Fibroblast of upper back skin (primary cell): ENCODE measurements around the gene COX7A2L.
"Not testable (repeated sequence)": the region's sequence is repeated elsewhere in the genome, so short reads cannot be mapped to it uniquely, and the experiment has no call there.

Experiments
- DNase-seq: peaks from one replicate; pipeline ENCODE4 v3.0.0-alpha.2; 2013

The COX7A2L gene

DNA sequence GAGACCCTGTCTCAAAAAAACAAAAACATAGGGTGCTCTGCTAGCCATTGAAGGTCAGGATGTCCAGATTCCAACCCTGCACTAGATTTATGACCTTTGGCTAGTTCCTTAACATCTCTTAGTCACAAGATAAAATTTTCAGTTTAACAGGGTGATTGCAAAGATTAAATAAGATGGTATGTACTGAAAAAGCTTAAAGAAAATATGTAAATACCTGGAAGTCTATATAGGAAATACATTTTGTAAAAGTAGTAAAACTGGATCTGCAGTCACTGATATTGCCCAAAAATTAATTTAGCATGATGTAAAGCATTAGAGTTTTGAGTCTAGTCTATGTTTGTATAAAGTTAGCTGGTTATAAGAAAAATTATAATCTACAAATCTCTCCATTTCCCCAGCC, 5.4 kb upstream of the COX7A2L start:
- no peak for DNase-seq

DNA sequence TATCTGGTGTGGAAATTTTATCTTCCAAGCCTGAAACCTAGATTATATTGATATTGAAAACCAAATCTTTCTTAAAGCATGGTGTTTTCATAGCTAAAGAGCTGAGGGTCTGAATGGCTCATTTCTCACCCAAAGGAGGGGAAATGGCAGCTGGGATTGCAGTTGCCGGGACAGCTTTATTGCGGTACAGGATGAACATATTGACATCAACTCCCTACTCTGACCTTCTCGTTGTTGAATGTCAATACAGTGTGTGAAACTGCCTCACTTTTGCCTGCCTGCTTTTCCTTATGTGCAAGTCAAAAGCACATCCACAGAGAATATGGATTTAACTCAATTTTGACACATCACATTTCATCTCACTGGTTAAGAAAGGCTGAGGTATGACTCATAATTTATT, 3.6 kb upstream of the COX7A2L start:
- DNase-seq = no peak

DNA sequence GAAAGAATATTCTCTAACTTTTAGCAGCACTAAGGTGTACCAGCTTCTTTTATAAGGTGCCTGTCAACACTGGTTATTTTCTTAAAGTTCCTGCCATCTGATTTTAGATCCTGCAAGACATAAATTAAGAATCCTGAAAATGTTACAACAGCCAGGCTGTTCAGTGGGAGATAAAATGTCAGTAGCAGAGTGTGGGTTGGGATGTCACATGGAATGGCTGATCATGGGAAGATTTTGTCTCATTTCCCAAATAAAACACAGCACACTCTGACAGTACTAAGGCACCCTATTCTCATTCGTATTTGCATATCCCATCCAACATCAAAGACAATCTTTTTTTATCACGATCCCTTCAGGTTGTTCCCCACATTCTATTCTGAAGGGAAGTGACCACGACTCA, 2.4 kb upstream of the COX7A2L start:
- no peak for DNase-seq

DNA sequence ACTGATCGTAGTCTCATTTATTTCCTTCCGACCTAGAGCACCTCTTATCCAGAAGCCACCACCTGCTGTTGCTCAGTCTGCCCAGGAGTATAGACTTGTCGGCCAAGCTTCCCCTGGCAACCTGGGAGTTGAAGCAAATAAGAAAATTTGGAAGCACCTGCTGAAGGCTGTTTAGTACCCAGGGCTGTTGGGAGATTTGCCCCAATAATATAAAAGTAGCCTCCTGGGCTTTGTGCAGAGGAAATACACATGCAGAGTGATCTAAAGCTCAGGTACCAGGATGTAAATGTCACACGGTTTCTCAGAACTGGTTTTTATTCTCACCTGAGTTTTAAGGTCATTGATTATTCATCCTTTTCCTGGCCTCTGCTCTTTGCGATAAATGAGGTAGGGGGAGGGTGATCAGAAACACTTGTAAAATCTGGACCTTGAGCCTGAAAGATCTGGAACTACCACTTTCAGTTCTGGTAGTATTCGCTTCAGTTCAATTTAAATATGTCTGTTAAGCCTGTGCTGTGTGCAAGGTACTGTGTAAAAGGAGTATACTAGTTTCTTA, 789 bp upstream of the COX7A2L start:
- no peak for DNase-seq

DNA sequence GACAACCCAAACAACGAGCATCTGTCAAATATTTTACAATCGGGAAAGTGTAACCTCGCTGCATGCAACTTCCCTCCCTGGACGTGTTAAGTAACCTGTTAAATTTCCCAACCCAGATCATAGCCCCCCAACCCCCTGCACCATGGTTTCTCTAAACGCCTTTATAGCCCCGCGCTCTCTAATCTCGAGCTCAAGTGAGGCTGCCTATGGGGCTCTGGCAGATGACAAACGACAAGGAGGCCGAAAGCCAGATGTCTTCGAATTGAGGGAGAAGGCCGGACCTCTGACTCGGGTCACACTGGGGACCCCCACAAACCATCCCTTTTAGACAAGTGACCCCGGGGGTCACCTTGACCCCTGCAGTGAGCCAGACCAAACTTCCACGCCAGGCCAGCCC, 526 bp downstream of the COX7A2L start:
- DNase-seq = no peak

DNA sequence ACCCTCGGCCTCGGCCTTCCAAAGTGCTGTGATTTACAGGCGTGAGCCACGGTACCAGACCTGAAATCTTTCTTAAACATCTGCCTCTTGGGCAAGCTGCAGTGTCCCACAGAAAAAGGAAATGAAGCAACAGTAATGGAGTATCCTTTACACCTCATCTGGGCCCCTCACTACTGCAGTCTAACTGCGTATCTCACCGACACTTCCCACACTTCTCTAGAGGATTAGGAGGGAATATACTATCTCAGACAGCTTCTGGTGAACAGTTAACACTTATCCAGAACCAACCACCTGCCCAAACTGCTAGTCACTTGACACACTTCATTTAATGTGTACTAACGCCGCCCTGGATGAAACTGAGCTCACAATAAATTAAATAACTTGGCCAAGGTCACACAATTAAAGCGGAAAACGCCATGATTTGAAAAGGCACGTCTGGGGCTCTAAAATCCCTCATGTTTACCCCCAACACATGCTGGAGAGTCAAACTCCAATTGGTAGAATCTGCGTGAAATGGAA, 993 bp downstream of the COX7A2L start:
- DNase-seq = no peak

DNA sequence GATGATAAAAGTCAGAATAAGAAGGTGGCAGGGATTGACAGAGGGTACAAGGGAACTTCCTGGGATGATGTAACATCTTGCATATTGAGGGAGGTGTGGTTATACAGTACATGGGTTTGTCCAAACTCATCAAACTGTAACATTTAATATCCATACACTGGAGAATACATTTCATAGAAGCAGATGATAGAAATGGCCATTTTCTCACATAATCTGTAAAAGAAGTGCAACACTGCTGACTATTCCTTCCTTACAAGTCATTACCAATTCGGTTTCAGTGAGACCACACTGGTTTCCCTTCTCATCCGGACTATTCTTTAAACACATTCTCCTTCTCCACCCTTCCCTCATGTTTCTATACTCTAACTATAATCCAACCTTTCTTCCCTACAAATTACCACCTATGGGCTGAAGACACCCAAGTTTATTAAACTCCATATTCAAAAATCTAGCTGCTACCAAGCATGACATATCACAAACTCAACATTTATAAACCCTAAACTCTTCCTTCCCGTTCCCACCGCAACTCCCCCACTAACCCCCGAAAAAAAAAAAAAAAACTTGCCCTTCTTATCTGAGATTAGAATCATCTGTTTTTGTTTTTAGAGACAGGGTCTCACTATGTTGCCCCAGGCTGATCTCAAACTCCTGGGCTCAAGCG, 1.6 kb downstream of the COX7A2L start:
- DNase-seq = peak; percentile 37

DNA sequence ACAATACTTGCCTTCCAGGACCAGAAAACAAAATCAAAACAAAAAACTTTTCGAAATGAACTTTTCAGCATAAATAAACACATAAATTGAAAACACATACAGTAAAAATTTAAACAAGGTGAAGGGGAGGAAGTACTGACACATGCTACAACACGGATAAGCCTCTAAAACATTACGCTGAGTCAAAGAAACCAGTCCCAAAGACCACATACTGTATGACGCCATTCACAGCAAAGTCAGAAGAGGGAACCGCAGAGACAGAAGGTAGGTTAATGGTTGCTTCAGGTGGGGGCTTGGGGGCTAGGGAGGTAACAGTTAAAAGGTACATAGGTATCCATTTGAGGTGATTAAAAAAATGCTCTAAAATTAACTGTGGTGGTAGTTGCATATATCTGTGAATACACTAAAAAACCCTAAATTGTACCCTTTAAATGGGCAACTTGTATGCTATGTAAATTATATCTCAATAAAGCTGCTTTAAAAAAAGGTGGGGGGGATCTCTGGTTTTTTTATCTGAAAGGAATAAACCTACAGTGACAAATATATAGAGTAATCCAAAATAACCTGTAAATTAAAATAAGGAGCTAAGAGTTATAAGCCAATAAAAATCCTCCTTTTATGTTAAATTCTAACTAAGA, 7.1 kb downstream of the COX7A2L start:
- DNase-seq = no peak

DNA sequence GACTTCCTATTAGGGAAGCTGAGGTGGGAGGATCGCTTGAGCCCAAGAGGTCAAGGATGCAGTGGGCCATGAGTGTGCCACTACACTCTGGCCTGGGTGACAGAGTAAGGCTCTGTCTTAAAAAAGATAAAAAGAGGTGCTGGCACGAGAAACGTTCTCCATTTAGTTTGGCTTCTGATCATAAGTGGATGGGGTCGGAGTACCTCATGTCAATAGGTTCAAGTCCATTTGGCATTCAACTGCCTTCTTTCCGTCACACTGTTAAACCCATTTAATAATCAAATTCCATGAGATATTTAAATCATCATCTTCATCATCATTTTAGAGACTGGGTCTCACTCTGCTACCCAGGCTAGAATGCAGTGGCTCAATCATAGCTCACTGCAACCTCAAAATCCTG, 9.2 kb downstream of the COX7A2L start:
- no peak for DNase-seq

DNA sequence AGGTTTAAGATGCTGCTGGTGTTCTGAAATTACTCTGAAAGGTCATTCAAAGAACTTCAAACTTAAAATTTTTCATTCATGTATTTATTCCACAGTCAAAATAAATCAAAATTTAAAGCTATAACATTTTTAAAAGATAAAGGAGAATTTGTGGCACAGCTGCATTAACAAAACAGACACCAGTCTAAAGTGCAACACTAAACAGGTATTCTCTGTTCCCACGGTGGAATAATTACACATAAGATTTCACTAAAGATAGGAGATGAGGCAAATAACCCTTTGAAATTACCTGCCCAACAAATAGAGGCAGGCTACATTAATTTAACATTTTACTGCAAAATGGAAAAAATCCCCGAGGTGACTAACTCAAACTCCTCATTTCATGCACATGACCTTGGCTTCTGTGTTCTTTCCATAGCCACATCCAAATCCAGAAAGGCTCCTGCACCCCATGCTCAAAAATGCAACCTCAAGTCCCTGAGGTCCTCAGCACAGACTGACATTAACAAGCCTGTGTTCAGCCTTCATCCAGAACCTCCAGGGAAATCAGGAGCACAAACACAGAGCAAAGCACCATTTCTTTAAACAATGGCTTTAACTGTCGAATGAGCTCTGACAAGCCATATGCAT, 10.5 kb downstream of the COX7A2L start:
- no peak for DNase-seq

DNA sequence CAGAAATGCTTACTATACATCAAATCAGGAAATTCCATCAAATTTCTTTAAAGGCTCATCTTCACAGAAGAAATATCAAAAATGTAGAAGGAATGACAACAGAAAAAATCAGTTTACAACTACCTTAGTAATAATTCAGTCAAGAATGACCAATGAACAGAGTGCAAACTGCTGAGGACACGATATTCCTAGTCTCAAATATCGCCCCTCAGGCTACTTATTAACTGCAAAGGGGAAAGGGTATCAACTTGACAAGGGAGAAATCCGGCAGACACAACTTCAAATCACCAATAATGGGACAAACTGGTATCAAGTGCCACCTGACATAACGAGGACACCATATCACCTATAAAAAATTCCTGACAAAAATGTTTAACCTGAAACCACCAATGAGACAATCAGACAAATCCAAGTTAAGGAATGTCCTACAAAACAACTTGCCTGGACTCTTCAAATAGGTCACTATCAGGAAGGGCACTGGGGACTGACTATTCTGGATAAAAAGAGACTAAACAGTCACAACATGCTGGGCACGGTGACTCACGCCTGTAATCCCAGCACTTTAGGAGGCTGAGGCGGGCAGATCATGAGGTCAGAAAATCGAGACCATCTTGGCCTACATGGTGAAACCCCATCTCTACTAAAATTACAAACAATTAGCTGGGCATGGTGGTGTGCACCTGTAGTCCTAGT, 12.8 kb downstream of the COX7A2L start:
- DNase-seq = no peak

DNA sequence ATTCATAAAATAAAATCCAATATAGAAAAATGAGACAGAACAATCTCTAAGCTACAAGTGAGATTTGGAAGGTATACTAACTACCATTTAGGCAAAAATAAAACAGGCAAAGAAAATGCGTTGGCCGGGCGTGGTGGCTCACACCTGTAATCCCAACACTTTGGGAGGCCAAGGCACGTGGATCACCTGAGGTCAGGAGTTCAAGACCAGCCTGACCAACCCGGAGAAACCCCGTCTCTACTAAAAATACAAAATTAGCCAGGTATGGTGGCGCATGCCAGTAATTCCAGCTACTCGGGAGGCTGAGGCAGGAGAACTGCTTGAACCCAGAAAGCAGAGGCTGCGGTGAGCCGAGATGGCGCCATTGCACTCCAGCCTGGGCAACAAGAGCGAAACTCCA, 13.5 kb downstream of the COX7A2L start:
- DNase-seq = not testable (repeated sequence)

DNA sequence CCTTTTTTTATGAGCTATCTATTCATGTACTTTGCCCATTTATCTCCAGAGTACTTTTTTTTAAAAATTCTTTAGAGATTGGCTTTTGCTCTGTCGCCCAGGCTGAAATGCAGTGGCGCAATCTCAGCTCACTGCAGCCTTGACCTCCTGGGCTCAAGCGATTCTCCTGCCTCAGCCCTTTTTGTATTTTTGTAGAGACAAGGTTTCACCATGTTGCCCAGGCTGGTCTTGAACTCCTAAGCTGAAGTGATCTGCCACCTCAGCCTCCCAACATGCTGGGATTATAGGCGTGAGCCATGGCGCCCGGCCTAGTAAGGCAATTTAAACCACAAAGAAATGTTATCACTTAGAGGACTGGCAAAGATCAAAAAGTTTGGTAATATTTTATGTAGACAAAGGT, 14.2 kb downstream of the COX7A2L start:
- DNase-seq = not testable (repeated sequence)

DNA sequence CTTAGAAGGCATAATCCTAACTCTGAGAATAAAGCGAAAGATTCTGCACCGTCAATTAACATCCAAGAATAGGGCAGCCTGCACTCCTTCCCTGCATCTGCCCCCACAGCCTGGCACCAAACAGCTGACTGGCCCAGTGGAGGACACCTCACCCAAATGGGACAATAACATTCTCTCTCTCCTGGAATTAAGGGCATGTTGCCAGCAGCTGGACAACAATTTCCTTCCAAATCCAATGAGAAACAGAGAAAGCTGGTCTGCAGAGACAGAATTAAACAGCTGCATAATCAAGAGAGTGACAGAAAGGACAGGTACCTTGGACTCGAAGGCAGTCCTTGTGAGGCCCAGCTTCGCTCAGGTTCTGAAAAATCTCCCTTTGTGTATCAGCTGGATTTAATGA, 15.0 kb downstream of the COX7A2L start:
- DNase-seq = no peak

DNA sequence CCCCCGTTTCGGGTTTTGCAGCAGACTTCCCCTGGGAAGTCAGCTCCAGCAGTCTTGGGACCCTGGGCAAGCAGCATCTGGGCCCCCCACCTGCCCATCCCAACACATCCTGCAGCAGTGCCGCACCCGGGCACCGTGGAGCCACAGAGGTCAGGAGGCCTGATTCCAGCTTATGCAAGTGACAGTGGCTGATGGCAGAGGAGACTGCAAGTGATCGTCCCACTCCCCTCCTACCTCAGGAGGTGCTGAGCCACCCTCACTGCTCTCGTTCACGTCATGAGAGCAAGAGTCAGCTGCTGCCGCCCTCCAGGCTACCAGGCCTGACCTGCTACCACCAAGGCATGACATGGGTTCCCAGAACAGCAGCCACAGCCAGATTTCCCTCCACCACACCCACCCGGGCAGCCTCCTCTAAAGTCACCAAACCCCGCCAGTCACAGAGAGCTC, 18.2 kb downstream of the COX7A2L start:
- DNase-seq = no peak

DNA sequence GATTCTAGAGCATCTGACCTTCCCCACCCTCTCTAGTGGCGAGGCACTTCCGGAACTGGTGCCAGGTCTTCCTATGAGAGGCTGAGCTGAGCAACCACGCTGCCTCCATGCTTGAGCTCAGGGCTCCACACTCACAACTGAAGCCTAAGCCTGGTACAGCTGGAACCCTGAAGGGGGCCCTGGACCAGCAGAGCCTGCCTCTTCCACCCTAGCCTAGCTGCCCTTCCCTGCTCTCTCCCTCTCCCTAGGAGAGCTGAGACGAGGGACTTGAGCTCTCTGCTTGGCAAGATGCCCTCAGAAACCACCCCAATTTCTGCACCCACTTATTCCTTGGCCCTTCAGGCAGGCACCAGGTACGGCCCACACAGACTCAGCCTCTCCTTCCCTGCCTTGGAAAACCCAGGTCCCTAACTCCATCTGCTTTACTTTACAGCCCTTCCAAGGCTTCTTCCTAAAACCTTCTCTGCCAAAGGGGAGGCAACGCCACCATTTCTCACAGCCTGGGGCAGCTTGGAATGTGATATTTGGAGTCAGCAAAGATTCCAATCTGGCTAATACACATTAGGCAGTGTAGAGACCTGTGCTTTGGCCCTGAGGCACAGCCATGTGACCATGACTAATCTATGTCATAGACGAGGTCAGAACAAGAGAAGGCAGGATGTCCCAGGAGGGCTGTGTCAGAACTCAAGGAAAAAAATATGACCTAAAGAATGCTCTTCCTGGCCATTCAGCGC, 18.8 kb downstream of the COX7A2L start:
- peak; percentile 92 for DNase-seq

DNA sequence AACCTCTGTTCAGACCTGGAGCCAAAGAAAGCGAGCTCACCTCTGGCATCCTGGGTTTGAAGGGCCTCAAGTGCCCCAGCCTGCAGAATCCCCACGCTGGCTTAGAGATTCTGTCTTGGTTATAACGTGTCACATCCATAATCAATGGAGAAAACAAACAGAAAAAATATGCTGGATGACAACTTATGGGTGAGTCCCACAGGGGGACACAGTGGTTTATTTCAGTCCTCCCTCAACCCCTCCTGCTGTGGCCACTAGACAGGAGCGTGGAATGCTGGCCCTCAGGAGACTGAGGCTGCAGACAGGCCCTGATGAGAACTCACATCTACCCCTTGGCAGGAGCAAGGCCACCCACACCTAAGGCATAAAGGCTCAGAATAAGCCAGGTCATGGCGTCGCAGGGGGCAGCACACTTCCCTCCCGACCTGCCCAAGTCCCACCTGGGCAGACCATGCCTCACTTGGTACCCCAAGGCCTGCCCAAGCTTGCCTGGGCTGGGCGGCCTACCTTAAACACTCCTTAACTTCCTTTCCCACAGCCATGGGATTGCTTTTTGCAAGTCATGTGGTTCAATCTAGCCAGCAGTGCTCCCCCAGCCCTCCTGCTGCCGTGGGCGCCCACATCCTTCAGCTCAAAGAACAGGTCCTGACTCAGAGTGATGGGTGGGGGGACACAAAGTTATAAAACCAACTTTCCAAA, 19.9 kb downstream of the COX7A2L start:
- no peak for DNase-seq

DNA sequence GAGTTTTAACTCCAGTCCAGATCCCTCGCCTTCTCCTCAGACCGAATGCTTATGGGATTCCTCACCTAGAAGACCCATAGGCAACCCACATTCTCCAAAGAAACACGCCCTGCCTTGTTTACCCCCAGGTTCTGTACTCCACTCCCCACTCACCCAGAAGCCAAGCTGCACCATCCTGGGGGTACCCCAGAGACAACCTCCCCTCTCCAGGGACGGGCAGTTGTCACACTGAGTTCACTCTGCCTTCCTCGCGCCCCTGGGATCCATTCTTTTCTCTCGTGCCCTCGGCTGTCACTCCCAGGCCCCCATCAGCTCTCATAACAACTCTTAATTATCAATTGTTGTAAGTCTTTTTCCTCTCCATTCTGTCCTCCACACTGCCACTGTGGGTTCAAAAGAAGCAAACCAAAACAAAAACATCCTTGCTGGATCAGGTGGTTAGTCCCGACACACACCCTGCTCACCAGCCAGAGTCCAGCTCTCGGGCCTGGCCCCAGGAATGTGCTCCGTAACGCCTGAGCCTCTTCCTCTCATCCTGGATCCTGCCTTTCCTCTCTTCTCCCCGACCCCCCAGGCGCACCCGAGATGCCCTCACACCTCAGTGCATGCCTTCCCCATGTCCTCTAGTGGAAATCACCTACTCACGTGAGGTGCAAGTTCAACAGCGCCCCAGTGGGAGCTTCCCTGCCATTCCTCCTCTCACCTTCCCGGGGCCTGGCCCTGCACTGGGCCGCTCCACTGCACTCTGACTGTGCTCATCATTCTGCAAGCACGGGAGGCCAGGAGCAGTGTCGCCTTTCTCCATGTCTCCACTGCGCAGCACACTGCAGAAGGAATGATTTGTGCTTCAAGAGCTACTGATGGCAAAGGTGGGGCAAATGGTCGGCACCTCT, 20.7 kb downstream of the COX7A2L start:
- DNase-seq = no peak

DNA sequence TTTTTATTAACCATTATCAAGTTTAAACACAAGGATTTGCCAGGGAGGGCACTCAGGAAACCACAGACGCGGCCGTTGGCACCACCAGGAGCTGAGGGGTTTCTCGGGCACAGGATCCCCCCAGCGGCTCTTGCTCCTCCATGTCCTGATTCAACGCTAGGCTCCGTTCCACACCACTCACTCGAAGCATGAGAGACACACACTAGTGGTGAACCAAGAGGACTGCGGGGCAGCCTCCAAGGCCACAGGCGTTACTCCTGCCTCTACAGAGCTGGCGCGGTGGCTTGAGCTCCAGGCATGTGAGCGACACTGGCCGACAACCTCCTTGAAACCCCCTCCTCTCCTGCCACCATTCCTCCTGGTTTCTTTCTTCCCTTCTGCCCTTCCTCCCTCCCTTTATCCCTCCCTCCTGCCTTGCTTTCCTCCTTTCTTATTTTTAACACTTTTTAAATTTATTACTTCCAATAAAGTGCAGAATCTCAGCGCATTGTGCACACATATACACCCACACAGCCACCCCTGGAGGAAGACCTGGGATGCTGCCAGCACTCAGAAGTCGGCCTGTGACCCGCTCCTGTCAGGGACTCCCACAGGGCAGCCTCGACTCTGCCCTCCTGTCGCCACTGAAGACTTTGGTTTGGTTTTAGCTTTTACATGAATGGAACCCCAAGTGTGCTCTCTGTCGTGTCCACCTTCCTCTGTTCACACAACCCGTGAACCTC, 21.7 kb downstream of the COX7A2L start:
- no peak for DNase-seq

DNA sequence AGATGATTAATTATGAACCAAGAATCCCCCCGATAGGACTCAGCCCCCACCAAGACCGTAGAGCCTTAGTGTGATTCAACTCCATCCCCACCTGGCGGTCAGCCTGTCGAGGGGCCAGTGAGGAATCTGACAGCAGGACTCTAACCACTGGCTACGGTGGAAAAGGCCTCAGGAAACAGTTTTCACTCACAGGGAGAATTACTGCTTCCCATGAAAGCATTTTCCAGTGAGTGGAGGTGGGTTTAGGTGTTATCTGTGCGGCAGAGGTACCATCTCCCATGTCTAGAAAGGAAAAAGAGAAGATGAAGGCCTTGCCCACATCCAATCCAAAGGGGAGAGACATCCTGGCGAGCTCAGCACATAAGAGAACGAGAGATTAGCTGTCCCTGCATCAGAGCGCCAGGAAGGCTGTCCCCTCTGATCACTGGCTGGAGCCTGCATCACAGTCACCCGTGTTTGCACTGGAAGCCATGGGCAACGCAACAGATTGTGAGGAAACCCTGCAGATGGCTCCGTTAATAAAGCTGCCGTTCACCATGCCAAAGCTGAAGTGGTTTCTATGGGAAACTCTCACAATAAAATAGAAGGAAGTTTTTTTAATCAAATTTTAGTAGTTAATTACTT, 22.3 kb downstream of the COX7A2L start:
- no peak for DNase-seq
